ENCODE data around the gene DNAH7.
"Not testable (repeated sequence)": the region's sequence is repeated elsewhere in the genome, so short reads cannot be mapped to it uniquely, and the experiment has no call there.

Gene DNAH7

GRCh38 chr2:195967336-195967735 lies 101.3 kb downstream of the DNAH7 start:
- no peak for DNase-seq (ENCODE audit: low read depth)

DNA sequence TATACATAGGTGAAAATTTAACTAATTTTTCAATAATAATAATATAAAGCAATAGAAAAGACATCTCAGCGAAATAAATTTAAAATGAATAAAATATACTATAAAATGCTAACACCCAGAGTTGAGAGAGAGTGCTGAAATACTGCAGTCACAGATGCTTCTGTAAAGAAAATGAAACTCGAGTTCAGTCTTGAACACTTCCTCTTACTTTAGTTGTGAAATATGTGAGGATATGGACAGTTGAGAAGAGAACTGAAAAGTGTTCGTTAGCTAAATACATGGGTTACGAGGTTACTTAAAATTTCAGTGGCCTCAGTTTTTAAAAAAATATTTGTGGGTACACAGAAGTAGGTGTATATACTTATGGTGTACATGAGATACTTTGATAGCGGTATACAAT lies 106.8 kb downstream of the DNAH7 start:
- no peak for DNase-seq (ENCODE audit: low read depth)

DNA sequence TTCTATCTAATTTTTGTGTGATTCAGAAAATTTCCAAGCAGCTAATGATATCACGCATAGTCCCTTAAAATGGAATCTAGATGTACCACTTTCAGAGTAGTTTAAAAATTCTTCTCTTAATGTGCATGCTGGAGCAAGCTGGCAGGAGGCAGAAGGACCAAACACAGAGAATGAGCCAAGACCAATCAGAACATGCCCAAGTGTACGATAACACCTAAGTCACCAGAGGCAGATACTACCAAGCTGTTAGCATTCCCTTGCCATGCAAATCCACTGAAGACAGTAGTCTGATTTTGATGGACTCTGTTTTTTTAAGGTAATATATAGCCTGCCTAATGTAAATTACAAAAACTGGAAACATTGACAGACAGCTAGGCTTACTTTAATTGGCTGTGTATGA lies 109.3 kb downstream of the DNAH7 start:
- no peak for DNase-seq (ENCODE audit: low read depth)

DNA sequence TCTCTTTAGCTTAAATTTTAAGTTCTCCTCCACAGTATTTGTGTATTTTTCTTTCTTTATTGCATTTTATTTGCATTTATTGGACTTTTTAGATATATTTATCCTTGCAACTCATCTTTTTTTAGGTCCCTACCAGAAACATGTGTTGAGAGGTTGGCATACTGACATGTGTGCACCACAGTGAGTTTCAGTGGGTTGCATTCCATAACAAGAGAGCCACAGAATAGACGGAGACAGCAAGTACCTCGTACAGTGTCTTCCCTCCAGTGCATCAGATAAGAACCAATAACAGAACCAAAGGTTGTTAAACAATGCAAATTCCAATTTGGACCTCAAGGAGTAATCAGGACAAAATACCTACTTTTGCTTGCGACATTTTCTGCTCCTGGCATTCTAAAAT lies 111.9 kb downstream of the DNAH7 start:
- no peak for DNase-seq (ENCODE audit: low read depth)

- DNase-seq (ENCODE audit: low read depth) = no peak
Observed at GRCh38 chr2:195945056-195945455, 123.6 kb downstream of the DNAH7 start.

DNA sequence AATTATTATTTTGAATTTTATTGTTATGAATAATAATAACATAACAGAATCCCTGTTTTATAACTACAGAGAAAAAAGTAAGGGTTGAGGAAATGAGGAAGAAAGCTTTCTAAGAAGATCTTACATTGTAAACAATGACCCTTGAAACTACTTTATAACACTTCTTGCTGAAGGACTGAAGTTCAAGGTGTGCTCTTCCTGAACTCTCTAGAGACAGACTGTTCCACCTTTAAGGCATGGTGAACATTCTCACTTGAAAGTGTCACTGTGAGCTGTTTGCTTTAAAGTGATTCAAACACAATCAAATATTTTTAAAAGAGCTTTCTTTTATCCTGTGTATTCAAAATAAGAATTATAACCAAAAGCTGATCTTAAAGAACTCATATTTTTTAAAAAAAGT lies 131.5 kb downstream of the DNAH7 start:
- DNase-seq (ENCODE audit: low read depth) = no peak

GRCh38 chr2:195934484-195934883 lies 134.2 kb downstream of the DNAH7 start:
- no peak for DNase-seq (ENCODE audit: low read depth)

GRCh38 chr2:195929531-195929930 lies 139.1 kb downstream of the DNAH7 start:
- DNase-seq (ENCODE audit: low read depth) = no peak

DNA sequence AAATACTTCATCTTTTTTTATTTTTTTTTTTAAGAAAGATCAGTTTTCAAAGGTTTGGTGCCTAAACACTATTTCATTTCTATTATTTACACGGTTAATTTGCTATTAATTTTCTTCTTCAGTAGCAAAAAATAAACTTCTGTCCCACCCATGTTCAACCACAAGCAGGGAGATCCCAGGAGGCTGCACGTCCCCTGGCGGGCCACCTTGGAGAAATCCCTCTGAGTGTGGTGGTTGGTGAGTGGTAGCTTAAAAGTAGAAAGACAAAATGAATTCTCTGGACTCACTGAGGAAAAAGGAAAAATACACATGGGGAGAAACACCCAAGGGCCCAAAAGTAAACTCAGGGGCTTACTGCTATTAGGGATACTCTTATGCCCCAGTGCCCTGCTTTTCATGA lies 143.5 kb downstream of the DNAH7 start:
- no peak for DNase-seq (ENCODE audit: low read depth)

- DNase-seq (ENCODE audit: low read depth) = no peak
Observed at GRCh38 chr2:195923889-195924288, 144.7 kb downstream of the DNAH7 start.

- not testable (repeated sequence) for DNase-seq (ENCODE audit: low read depth)
Observed at GRCh38 chr2:195917021-195917600, 151.5 kb downstream of the DNAH7 start.

DNA sequence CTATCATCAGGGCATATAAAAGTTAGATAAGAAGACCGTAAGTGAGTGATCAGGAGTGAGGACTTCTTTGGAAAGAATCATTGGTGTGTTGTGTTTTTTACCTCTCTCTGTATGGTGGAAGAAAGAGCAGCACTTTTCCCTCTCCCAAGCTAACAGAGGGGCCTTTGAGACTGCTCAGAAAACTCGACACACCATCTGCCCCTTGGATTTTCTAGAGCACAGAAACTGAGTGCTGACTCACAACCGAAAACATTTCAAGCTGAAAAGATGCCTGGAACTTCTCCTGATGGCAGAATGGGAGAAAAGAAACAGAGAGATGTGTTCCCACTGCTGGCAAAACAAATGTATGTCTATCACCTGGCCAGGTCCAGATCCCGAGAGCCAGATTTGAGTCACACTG lies 156.6 kb downstream of the DNAH7 start:
- DNase-seq (ENCODE audit: low read depth) = no peak

GRCh38 chr2:195910570-195910969 lies 158.1 kb downstream of the DNAH7 start:
- no peak for DNase-seq (ENCODE audit: low read depth)

DNA sequence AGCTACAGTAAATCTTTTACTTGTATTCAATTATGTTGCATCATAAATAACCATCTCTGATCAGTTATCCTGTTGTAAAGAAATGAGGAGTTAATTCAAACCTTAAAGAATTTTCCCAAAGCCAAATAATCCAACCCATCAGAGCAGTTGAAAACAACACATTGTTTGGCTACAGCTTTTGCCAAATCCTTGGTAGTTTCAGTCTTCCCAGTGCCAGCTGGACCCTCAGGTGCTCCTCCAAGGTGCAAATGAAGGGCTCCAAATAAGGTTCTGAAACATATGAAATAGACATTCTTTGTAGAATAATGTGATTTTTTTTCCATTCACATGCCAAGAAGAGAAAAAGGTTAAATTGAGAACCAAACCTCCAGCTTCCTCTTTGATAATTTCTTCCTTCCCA lies 158.7 kb downstream of the DNAH7 start:
- DNase-seq (ENCODE audit: low read depth) = no peak

DNA sequence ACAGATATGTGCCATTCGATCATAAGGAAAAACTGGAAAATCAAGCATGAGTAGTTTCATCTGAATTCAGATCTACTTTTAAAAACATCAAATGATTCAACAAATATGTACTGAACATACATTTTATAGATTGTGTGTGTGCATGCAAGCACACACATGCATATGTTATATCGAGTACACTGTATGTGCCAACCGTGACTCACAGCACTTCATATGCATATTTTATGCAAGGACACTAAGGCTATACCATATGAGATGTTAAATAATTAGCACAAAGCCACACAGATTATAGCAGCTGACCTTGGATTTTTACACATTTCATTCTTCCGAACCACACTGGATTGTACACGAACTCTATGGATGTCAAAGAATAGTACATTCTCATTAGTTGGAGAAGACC lies 161.2 kb downstream of the DNAH7 start:
- DNase-seq (ENCODE audit: low read depth) = no peak

DNA sequence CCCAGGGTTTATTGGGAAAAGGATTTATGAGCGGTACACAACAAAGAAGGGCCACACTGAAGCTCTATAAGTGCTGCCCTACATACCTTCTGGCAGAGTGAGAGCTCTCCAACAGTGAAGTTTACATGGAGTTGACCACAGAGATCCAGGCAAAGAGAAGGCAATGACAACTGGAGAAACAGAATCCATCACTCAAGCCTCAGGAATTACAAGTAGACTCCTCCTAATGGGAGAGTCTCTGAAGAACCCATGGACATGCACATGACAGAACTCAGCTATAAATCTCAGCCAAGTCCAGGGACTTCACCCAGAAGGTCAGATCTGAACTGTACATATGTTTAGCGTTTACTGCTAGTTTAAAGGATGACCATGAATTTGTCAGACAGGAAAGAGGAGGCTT lies 164.7 kb downstream of the DNAH7 start:
- no peak for DNase-seq (ENCODE audit: low read depth)

GRCh38 chr2:195902857-195903256 lies 165.8 kb downstream of the DNAH7 start:
- DNase-seq (ENCODE audit: low read depth) = no peak

- DNase-seq (ENCODE audit: low read depth) = no peak
Observed at GRCh38 chr2:195899226-195899625, 169.4 kb downstream of the DNAH7 start.

- no peak for DNase-seq (ENCODE audit: low read depth)
Observed at GRCh38 chr2:195898505-195899191, 170.0 kb downstream of the DNAH7 start.

DNA sequence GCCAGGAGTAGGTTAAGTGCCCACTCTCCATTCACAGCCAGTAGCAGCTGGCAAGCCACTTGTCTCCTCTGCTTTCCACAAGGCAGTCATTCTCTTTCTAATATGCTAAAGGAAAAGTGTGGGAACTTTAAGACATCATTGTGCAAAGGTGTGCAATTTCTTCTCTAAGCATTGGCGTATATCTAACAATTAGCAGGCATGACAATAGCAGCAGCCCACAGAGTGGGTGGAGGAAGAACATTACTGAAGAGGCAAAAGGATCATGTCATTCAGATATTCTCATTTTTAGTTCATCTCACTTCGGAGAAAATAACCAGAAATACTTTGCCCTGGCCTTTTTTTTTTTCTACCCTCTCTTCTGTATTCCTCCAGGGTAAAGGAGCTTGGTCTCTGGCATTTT lies 177.6 kb downstream of the DNAH7 start:
- no peak for DNase-seq (ENCODE audit: low read depth)

- DNase-seq (ENCODE audit: low read depth) = no peak
Observed at GRCh38 chr2:195879153-195879552, 189.5 kb downstream of the DNAH7 start.

GRCh38 chr2:195871326-195871725 lies 197.3 kb downstream of the DNAH7 start:
- no peak for DNase-seq (ENCODE audit: low read depth)

GRCh38 chr2:195864316-195864715 lies 204.3 kb downstream of the DNAH7 start:
- no peak for DNase-seq (ENCODE audit: low read depth)

- DNase-seq (ENCODE audit: low read depth) = no peak
Observed at GRCh38 chr2:195863564-195863963, 205.1 kb downstream of the DNAH7 start.

All from activated T-helper 1 cell treated with Interleukin-2 at 50 U/mL for 16 hours (primary cell).